HG03108 (cell line): ENCODE data around the gene OR10H5.
"Not testable (repeated sequence)": the region's sequence is repeated elsewhere in the genome, so short reads cannot be mapped to it uniquely, and the experiment has no call there.

Experiments
- ATAC-seq: cut with Tn5 transposase; IDR thresholded peaks from one replicate; pipeline ENCODE4 v1.9.1; 2021; ENCODE audit warnings: moderate library complexity; ENCODE audit not compliant: unreplicated experiment

Gene OR10H5

GRCh38 chr19:15843203-15843893, 55.9 kb downstream of the OR10H5 start:
- ATAC-seq, result no peak

- ATAC-seq, result not testable (repeated sequence)
Observed at GRCh38 chr19:15843894-15844222, 56.4 kb downstream of the OR10H5 start.

- ATAC-seq, result no peak
Observed at GRCh38 chr19:15846923-15847322, 59.5 kb downstream of the OR10H5 start.

- no peak for ATAC-seq
Observed at GRCh38 chr19:15850385-15850784, 62.9 kb downstream of the OR10H5 start.
